HG03558 (cell line): Measurements from ENCODE around the gene CAMTA1.
"Not testable (repeated sequence)": the region's sequence is repeated elsewhere in the genome, so short reads cannot be mapped to it uniquely, and the experiment has no call there.

ENCODE experiments used
- ATAC-seq: cut with Tn5 transposase; IDR thresholded peaks from one replicate; pipeline ENCODE4 v1.9.1; 2021; ENCODE audit warnings: moderate number of reproducible peaks; ENCODE audit not compliant: unreplicated experiment; ENCODE audit errors: extremely low read depth

The CAMTA1 gene

GRCh38 chr1:7767176-7767575 is 981.9 kb downstream of the CAMTA1 start:
- no peak for ATAC-seq

- no peak for ATAC-seq
These were observed 983.3 kb downstream of the CAMTA1 start for GRCh38 chr1:7768583-7768982.

- ATAC-seq: no peak
These were observed 984.6 kb downstream of the CAMTA1 start for GRCh38 chr1:7769673-7770412.

GRCh38 chr1:7770669-7770996 is 985.4 kb downstream of the CAMTA1 start:
- ATAC-seq: no peak

GRCh38 chr1:7770997-7771822 is 986.0 kb downstream of the CAMTA1 start, which contains the start of gene VAMP3:
VAMP3 (plus strand) TSS chr1:7771296; CDS start chr1:7771384, 88 bp downstream.
- ATAC-seq: no peak

GRCh38 chr1:7771823-7772299 is 986.6 kb downstream of the CAMTA1 start:
- no peak for ATAC-seq

GRCh38 chr1:7777591-7777990 is 992.3 kb downstream of the CAMTA1 start:
- ATAC-seq: no peak

GRCh38 chr1:7778133-7778628 is 992.9 kb downstream of the CAMTA1 start:
- no peak for ATAC-seq

- no peak for ATAC-seq
These were observed 995.7 kb downstream of the CAMTA1 start for GRCh38 chr1:7780976-7781375.

- no peak for ATAC-seq
These were observed 996.2 kb downstream of the CAMTA1 start for GRCh38 chr1:7781501-7781900.

GRCh38 chr1:7781923-7782495 is 996.8 kb downstream of the CAMTA1 start:
- no peak for ATAC-seq

- ATAC-seq: no peak
These were observed 998.0 kb downstream of the CAMTA1 start for GRCh38 chr1:7783178-7783711.

GRCh38 chr1:7783826-7784491 is 998.7 kb downstream of the CAMTA1 start, which contains the start of gene PER3:
PER3 (plus strand) TSS chr1:7784291; CDS start chr1:7784878, 587 bp downstream.
- peak; percentile 79 for ATAC-seq

GRCh38 chr1:7784492-7785071 is 999.3 kb downstream of the CAMTA1 start:
- no peak for ATAC-seq

- no peak for ATAC-seq
These were observed 999.9 kb downstream of the CAMTA1 start for GRCh38 chr1:7785108-7785507.

- no peak for ATAC-seq
These were observed 1001.5 kb downstream of the CAMTA1 start for GRCh38 chr1:7786795-7787194.

- no peak for ATAC-seq
These were observed 1004.6 kb downstream of the CAMTA1 start for GRCh38 chr1:7789828-7790227.

GRCh38 chr1:7791027-7791426 is 1005.8 kb downstream of the CAMTA1 start:
- not testable (repeated sequence) for ATAC-seq

GRCh38 chr1:7795406-7795805 is 1010.2 kb downstream of the CAMTA1 start:
- ATAC-seq: no peak

GRCh38 chr1:7805460-7805859 is 1020.2 kb downstream of the CAMTA1 start:
- ATAC-seq: no peak
